Cardiac muscle cell (in vitro differentiated cells and primary cell): ENCODE results near the gene VMP1. TPM values are rescaled to one million over a fixed set of nuclear protein-coding genes. Genes with fewer than 3 reads are reported as not detected.

Experiments
- DNase-seq, 2 donors: peaks; one replicate each; pipeline versions ENCODE4 v3.0.0 to v3.0.0-alpha.2; 2010 to 2017; ENCODE audit warnings: low read depth in 1 of 2, low spot score in 1 of 2
- H3K27ac ChIP-seq: fragments of 200-600 bp; sonication (generic); 2 replicates; pipeline ENCODE4 v1.5.1; 2016
- H3K27me3 ChIP-seq: fragments of 200-600 bp; sonication (generic); 2 replicates; pipeline ENCODE4 v1.6.0; 2016; ENCODE audit warnings: control low read depth
- H3K36me3 ChIP-seq: fragments of 200-600 bp; sonication (generic); 2 replicates; pipeline ENCODE4 v1.5.1; 2016; ENCODE audit warnings: control low read depth
- H3K4me1 ChIP-seq: fragments of 200-600 bp; sonication (generic); 2 replicates; pipeline ENCODE4 v1.8.1; 2017; ENCODE audit warnings: low read depth, mild to moderate bottlenecking, mixed run types
- H3K4me3 ChIP-seq: fragments of 200-600 bp; sonication (generic); 2 replicates; pipeline ENCODE4 v1.5.1; 2016; ENCODE audit warnings: mild to moderate bottlenecking
- H3K9me3 ChIP-seq: fragments of 200-600 bp; sonication (generic); 2 replicates; pipeline ENCODE4 v1.5.1; 2017; ENCODE audit warnings: low read depth, mild to moderate bottlenecking, control low read depth
- polyA plus RNA-seq: library from polyadenylated mRNA; unstranded; fragments of >200 nt; fragmentation: Nextera tagmentation; extraction: Ambion mirVana; gene quantifications from 2 replicates; pipeline ENCODE4 v1.2.1, GENCODE V29; 2016
- total RNA-seq: library from RNA; depleted of rRNA; stranded (reverse); fragments of >200 nt; gene quantifications from 2 replicates; pipeline ENCODE4 v1.2.3, GENCODE V29; 2016
- TF ChIP-seq, protein P1 (sequence below): IDR thresholded peaks from 2 replicates; pipeline ENCODE4 v1.5.1; 2012; ENCODE audit warnings: low read depth, mild to moderate bottlenecking, low read length

The VMP1 gene
- total and polyA plus RNA-seq, 2 experiments from 2014 or later: 65.0 to 91.3 TPM

DNA sequence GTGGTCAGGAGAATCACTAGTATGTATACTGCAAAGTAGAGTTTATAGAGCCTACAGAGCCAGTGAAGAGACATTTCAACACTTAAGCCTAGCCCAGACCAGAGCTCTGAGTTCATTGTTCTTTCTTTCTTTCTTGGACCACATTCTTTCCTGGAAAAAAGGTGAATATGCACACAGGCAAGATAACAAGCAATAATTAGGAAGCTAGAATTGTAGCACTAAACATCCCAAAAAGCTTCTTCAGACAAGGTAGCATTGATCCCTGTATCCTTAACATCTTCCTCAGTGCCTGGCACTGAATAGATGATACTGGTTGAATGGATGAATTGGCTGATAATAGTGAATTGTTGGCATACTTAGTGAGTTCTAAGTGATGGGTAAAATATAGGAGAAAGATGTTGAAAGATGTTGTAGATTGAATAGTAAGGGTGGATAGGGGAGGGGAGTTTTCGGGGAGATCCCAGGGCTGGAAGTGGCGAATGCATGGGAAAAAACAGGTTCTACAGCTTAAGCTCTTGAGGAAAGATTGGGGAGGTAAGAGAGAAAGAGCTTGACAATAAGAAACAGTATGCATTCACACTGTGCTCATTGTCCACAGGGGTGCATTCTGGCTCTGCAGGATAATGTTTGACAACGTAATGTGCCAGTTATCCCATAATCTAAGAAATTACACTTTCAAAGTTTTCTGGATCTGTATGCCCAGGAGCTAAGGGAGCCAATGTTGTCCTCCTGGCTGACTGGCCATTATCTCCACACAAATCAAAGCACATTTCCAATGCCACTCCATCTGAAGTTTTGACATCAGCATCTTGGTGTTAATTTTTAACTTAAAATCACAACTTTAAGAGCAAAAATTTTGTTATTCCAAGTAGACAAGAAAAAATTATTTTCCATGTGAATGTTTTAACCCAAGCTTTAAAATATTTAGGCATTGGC lies 149.7 kb downstream of the VMP1 start:
- no peaks in the 10 kb centered on the region for H3K27me3 ChIP-seq
- no peaks in the 10 kb centered on the region for H3K4me1 ChIP-seq
- no peaks in the 10 kb centered on the region for H3K36me3 ChIP-seq
- no peaks in the 10 kb centered on the region for H3K9me3 ChIP-seq
- TF ChIP-seq, protein P1, sequence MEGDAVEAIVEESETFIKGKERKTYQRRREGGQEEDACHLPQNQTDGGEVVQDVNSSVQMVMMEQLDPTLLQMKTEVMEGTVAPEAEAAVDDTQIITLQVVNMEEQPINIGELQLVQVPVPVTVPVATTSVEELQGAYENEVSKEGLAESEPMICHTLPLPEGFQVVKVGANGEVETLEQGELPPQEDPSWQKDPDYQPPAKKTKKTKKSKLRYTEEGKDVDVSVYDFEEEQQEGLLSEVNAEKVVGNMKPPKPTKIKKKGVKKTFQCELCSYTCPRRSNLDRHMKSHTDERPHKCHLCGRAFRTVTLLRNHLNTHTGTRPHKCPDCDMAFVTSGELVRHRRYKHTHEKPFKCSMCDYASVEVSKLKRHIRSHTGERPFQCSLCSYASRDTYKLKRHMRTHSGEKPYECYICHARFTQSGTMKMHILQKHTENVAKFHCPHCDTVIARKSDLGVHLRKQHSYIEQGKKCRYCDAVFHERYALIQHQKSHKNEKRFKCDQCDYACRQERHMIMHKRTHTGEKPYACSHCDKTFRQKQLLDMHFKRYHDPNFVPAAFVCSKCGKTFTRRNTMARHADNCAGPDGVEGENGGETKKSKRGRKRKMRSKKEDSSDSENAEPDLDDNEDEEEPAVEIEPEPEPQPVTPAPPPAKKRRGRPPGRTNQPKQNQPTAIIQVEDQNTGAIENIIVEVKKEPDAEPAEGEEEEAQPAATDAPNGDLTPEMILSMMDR: no peak
- DNase-seq: no peak
- no peak overlapping the region for H3K4me3 ChIP-seq
- H3K27ac ChIP-seq: no peak overlapping the region

GRCh38 chr17:59858167-59858816 lies 150.8 kb downstream of the VMP1 start:
- TF ChIP-seq, protein P1: no peak
- H3K27me3 ChIP-seq: no peaks in the 10 kb centered on the region
- H3K4me1 ChIP-seq: no peaks in the 10 kb centered on the region
- no peak overlapping the region for H3K27ac ChIP-seq
- H3K36me3 ChIP-seq: peaks cover 3% of the 10 kb centered on the region
- no peaks in the 10 kb centered on the region for H3K9me3 ChIP-seq
- no peak overlapping the region for H3K4me3 ChIP-seq
- DNase-seq: no peak

GRCh38 chr17:59858932-59859331 lies 151.5 kb downstream of the VMP1 start:
- Histone ChIP-seq H3K4me1 (no peaks in the 10 kb centered on the region), H3K4me3 (no peak overlapping the region), H3K36me3 (peaks cover 9% of the 10 kb centered on the region), H3K9me3 (no peaks in the 10 kb centered on the region), H3K27ac (no peak overlapping the region), H3K27me3 (no peaks in the 10 kb centered on the region)
- TF ChIP-seq, protein P1: no peak
- no peak for DNase-seq

GRCh38 chr17:59859444-59860025 lies 152.1 kb downstream of the VMP1 start:
- H3K36me3 ChIP-seq: peaks cover 9% of the 10 kb centered on the region
- TF ChIP-seq, protein P1: peak; percentile 58
- no peaks in the 10 kb centered on the region for H3K9me3 ChIP-seq
- no peaks in the 10 kb centered on the region for H3K27me3 ChIP-seq
- no peak overlapping the region for H3K27ac ChIP-seq
- no peak overlapping the region for H3K4me3 ChIP-seq
- peak in 1 of 2 donors; percentile 80 for DNase-seq
- no peaks in the 10 kb centered on the region for H3K4me1 ChIP-seq

- TF ChIP-seq, protein P1: no peak
- DNase-seq: no peak
- H3K4me1 ChIP-seq: no peaks in the 10 kb centered on the region
- peaks cover 9% of the 10 kb centered on the region for H3K36me3 ChIP-seq
- no peak overlapping the region for H3K27ac ChIP-seq
- no peaks in the 10 kb centered on the region for H3K9me3 ChIP-seq
- H3K27me3 ChIP-seq: no peaks in the 10 kb centered on the region
- H3K4me3 ChIP-seq: no peak overlapping the region
Observed at GRCh38 chr17:59863616-59864015, 156.2 kb downstream of the VMP1 start.
